Body of pancreas (tissue), 4 donors: ENCODE results near the gene OCLN. TPM values are rescaled to one million over a fixed set of nuclear protein-coding genes. Genes with fewer than 3 reads are reported as not detected.

Source experiments
- ATAC-seq: fragments of 150-250 bp; one replicate; pipeline ENCODE4 v1.9.1; 2016
- DNase-seq, 4 donors: peaks; one replicate each; pipeline ENCODE4 v3.0.0-alpha.2; 2019
- H3K27ac ChIP-seq, 4 donors: fragments of 200-600 bp; sonication (generic); 1 replicate in 3 of 4; 2 replicates in 1 of 4; pipeline versions ENCODE4 v1.5.1 to v1.6.1; 2016 to 2019; ENCODE audit warnings: mild to moderate bottlenecking in 1 of 4, mixed read lengths in 1 of 4, moderate library complexity in 1 of 4
- H3K27me3 ChIP-seq, 2 donors: fragments of 200-600 bp; sonication (generic); one replicate each; pipeline ENCODE4 v1.6.0; 2016; ENCODE audit warnings: mild to moderate bottlenecking in 1 of 2
- H3K36me3 ChIP-seq, 2 donors: fragments of 200-600 bp; sonication (generic); replicated peaks in 1 of 2; 2 replicates each; pipeline ENCODE4 v1.5.1; 2016; ENCODE audit warnings: low read depth in 2 of 2; ENCODE audit not compliant: insufficient read depth in 1 of 2
- H3K4me1 ChIP-seq: fragments of 200-600 bp; sonication (generic); one replicate; pipeline ENCODE4 v1.6.0; 2016
- H3K4me3 ChIP-seq, 2 donors: fragments of 200-600 bp; sonication (generic); 1 replicate in 1 of 2; 2 replicates in 1 of 2; pipeline ENCODE4 v1.5.1; 2016 to 2019
- H3K9me3 ChIP-seq, 3 donors: fragments of 200-600 bp; sonication (generic); 1 replicate in 2 of 3; 2 replicates in 1 of 3; pipeline ENCODE4 v1.5.1; 2016
- POLR2A ChIP-seq, 3 donors: fragments of 450-650 bp; IDR thresholded peaks; one replicate each; pipeline ENCODE4 v1.6.1; 2016; ENCODE audit warnings: antibody characterized with exemption in 3 of 3, mild to moderate bottlenecking in 2 of 3
- WGBS, 2 donors: methylation state at CpG; one replicate each; pipeline ENCODE4 v1.1.5; 2017; 5-methylcytosine and 5-hydroxymethylcytosine counted together
- intact Hi-C: fragments of 100-400 bp; cut with DNase I; formaldehyde crosslinking; loops from one replicate; pipeline ENCODE4 v1.15.1; 2023
- total RNA-seq, 2 donors: library from RNA; depleted of rRNA; stranded (reverse); fragments of >200 nt; gene quantifications; one replicate each; pipeline ENCODE4 v1.1.0, GENCODE V29; 2016
- TF ChIP-seq, protein P1 (sequence below), 7 experiments: fragments of 450-650 bp in 4 of 7; fragments of 200-600 bp in 3 of 7; sonication (generic) in 3 of 7; IDR thresholded peaks; one replicate each; pipeline ENCODE4 v1.5.1; 2016 to 2019; ENCODE audit warnings: antibody characterized with exemption in 7 of 7

Gene OCLN
- total RNA-seq, 2 donors from 2014 or later: 23.1 to 63.6 TPM

DNA sequence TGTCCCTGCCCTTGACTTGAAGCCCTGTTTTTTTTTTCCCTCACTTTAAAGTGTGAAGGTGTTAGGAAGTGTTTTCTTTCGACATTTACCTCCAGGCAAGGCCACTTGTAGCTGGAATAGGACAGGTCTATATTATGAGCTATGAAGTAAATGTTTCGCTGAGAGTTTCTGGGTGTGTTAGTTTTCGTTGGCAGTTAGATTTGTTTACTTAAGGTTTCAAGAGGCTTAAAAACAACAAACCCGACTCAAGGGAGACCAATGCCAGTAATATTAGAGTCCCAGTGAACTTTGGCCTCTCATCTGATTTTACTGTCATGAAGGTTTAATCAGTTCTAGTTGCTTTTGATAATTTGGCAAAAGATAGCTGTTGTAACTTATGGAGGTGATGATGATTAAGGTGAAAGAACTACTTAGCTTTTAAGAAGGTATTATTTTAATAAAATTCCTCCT, 25.2 kb downstream of the OCLN start:
- DNase-seq: peak in 2 of 4 donors; percentile 51 to 61
- peaks cover 87% of the 10 kb centered on the region for H3K4me1 ChIP-seq
- H3K27ac ChIP-seq: peak overlapping the region; percentile 84 to 94 (median 91)
- H3K4me3 ChIP-seq: no peak overlapping the region
- 3 to 20% methylated on average over 4 of the region's 4 CpGs for WGBS, 2 donors
- no peaks in the 10 kb centered on the region for H3K9me3 ChIP-seq
- intact Hi-C loops: no loop called here
- no peaks in the 10 kb centered on the region for H3K36me3 ChIP-seq
- TF ChIP-seq, protein P1, sequence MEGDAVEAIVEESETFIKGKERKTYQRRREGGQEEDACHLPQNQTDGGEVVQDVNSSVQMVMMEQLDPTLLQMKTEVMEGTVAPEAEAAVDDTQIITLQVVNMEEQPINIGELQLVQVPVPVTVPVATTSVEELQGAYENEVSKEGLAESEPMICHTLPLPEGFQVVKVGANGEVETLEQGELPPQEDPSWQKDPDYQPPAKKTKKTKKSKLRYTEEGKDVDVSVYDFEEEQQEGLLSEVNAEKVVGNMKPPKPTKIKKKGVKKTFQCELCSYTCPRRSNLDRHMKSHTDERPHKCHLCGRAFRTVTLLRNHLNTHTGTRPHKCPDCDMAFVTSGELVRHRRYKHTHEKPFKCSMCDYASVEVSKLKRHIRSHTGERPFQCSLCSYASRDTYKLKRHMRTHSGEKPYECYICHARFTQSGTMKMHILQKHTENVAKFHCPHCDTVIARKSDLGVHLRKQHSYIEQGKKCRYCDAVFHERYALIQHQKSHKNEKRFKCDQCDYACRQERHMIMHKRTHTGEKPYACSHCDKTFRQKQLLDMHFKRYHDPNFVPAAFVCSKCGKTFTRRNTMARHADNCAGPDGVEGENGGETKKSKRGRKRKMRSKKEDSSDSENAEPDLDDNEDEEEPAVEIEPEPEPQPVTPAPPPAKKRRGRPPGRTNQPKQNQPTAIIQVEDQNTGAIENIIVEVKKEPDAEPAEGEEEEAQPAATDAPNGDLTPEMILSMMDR (IDR thresholded peaks at IDR 0.05): no peak
- TF ChIP-seq POLR2A (IDR thresholded peaks at IDR 0.05): peak in 2 of 3 donors; percentile 47 to 48
- H3K27me3 ChIP-seq: no peaks in the 10 kb centered on the region
- peak; percentile 89 for ATAC-seq

DNA sequence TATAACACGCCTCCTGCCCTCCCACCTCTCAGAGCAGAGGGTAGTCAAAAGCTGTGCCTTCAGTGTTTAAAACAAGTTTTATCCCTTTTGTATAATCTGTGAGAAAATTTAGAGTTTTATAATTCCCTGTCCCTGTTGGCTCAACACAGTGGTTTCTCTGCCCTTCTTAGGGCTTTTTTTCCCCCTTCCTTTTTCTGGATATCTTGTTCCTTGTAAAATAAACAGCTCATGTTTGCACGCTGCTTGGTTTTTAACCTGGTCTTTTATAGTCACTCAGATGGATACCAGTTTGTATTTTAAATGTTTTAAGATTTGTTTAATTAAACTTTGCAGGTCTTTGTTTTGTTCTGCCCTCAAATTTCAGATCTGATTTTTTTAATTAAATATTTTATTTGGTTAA, 26.7 kb downstream of the OCLN start:
- WGBS, 2 donors: 35 to 45% methylated on average over 2 of the region's 2 CpGs
- intact Hi-C loops: no loop called here

DNA sequence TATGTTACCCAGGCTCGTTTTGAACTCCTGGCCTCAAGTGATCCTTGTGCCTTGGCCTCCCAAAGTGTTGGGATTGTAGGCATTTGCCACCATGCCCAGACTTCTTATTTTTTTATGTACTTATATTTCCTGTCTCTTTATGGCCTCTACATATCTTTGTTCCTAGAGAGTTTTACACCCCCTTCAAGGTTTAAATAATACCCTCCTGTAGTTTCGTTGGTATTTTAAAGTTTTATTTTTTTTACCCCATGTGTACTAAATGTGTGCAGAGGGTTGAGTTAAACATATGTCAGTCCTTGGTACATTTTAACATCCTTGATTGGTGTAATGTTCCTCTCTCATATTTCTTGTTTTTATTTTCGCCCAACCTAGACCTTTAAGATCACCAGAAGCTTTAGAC, 29.4 kb downstream of the OCLN start:
- Histone ChIP-seq H3K9me3 (no peaks in the 10 kb centered on the region), H3K36me3 (peaks cover 0 to 4% of the 10 kb centered on the region in 2 donors), H3K4me1 (peaks cover 65% of the 10 kb centered on the region), H3K27me3 (no peaks in the 10 kb centered on the region), H3K4me3 (no peak overlapping the region), H3K27ac (peak overlapping the region in 1 of 4 donors; percentile 91)
- DNase-seq (no peak), ATAC-seq (no peak)
- WGBS, 2 donors: 73 to 76% methylated on average over 3 of the region's 3 CpGs
- intact Hi-C loops: no loop called here
- TF ChIP-seq, protein P1 (IDR thresholded peaks at IDR 0.05): no peak
- TF ChIP-seq POLR2A (IDR thresholded peaks at IDR 0.05): no peak

More for the DNA sequence above, 26.7 kb downstream of the OCLN start:
- peak overlapping the region; percentile 84 to 94 (median 91) for H3K27ac ChIP-seq
- DNase-seq (no peak), ATAC-seq (peak; percentile 31)
- H3K4me3 ChIP-seq: no peak overlapping the region
- no peaks in the 10 kb centered on the region for H3K27me3 ChIP-seq
- H3K36me3 ChIP-seq: no peaks in the 10 kb centered on the region
- H3K4me1 ChIP-seq: peaks cover 72% of the 10 kb centered on the region
- H3K9me3 ChIP-seq: no peaks in the 10 kb centered on the region
- no peak for TF ChIP-seq POLR2A (IDR thresholded peaks at IDR 0.05)
- TF ChIP-seq, protein P1 (IDR thresholded peaks at IDR 0.05): no peak

DNA sequence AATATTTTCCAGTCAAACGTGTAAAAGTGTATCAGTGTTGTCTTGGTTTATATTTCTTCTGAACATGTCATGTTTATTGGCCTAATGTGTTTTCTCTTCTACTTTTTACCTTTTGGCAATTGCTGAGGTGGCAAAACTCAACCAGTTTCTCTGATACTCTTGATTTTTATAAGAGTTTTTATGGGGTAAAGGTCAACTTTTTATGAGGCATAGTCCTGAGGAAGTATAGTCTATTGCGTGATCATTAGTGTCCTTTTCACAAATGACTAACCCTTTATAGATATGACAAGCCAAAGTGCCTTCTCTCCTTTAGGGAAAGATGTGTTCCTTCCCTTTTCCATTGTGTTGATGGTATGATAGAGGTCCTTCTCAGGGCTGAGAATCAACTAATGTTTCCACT, 32.9 kb downstream of the OCLN start:
- TF ChIP-seq POLR2A (IDR thresholded peaks at IDR 0.05): no peak
- TF ChIP-seq, protein P1 (IDR thresholded peaks at IDR 0.05): no peak
- no peaks in the 10 kb centered on the region for H3K27me3 ChIP-seq
- DNase-seq: no peak
- 80% methylated on average over 2 of the region's 2 CpGs for WGBS, 2 donors
- H3K4me1 ChIP-seq: peaks cover 57% of the 10 kb centered on the region
- no peaks in the 10 kb centered on the region for H3K9me3 ChIP-seq
- H3K4me3 ChIP-seq: no peak overlapping the region
- intact Hi-C loops: no loop called here
- no peak overlapping the region for H3K27ac ChIP-seq
- H3K36me3 ChIP-seq: peaks cover 0 to 4% of the 10 kb centered on the region in 2 donors
- ATAC-seq: no peak

DNA sequence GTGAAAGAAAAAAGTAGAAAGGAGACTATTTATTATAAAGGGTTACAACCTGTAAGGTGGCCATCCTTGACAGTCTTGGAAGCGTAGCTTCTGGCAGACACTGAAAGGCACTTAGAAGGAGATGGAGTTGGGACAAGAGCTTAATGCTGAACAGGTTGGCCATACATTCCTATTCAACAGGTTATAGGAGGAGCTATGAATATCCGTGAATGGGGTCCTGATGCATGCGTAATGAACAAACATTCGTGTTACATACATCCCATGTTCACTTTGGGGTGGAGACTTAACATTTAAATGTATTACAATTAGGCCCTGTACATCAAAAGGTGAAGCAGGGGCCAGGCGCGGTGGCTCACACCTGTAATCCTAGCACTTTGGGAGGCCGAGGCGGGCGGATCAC, 34.1 kb downstream of the OCLN start:
- peaks cover 57% of the 10 kb centered on the region for H3K4me1 ChIP-seq
- no peak for ATAC-seq
- WGBS, 2 donors: 96 to 98% methylated on average over 9 of the region's 9 CpGs
- no peak for TF ChIP-seq POLR2A (IDR thresholded peaks at IDR 0.05)
- TF ChIP-seq, protein P1 (IDR thresholded peaks at IDR 0.05): no peak
- no peak overlapping the region for H3K4me3 ChIP-seq
- intact Hi-C loops: no loop called here
- no peaks in the 10 kb centered on the region for H3K9me3 ChIP-seq
- H3K27me3 ChIP-seq: no peaks in the 10 kb centered on the region
- H3K27ac ChIP-seq: peak overlapping the region in 1 of 4 donors; percentile 11
- no peak for DNase-seq
- peaks cover 0 to 4% of the 10 kb centered on the region in 2 donors for H3K36me3 ChIP-seq
